RWPE2 (cell line): ENCODE data around the gene ATP9A.

Source experiments
- ATAC-seq: fragments of 200-7000 bp; cut with Tn5 transposase; 3 replicates; pipeline ENCODE4 v1.9.1; 2021; ENCODE audit warnings: low read depth
- DNase-seq: peaks from one replicate; pipeline ENCODE4 v3.0.0-alpha.2; 2020; ENCODE audit warnings: low spot score
- H3K27ac ChIP-seq: fragments of 450-650 bp; 2 replicates; pipeline ENCODE4 v1.5.1; 2017; ENCODE audit warnings: mild to moderate bottlenecking; ENCODE audit not compliant: poor library complexity, severe bottlenecking
- H3K27me3 ChIP-seq: fragments of 250-450 bp; sonication (Bioruptor Pico); 2 replicates; pipeline ENCODE4 v1.5.1; 2021; ENCODE audit warnings: mild to moderate bottlenecking, moderate library complexity; ENCODE audit not compliant: insufficient read depth, poor library complexity, severe bottlenecking
- H3K36me3 ChIP-seq: fragments of 250-450 bp; sonication (Bioruptor Pico); 2 replicates; pipeline ENCODE4 v1.5.1; 2020; ENCODE audit warnings: low read depth, mild to moderate bottlenecking, moderate library complexity
- H3K4me1 ChIP-seq: fragments of 250-450 bp; sonication (Bioruptor Pico); 2 replicates; pipeline ENCODE4 v1.5.1; 2021; ENCODE audit warnings: mild to moderate bottlenecking, moderate library complexity; ENCODE audit not compliant: insufficient read depth, poor library complexity, severe bottlenecking
- H3K4me3 ChIP-seq: fragments of 250-450 bp; sonication (Bioruptor Pico); 2 replicates; pipeline ENCODE4 v1.5.1; 2021; ENCODE audit warnings: mild to moderate bottlenecking, moderate library complexity; ENCODE audit not compliant: severe bottlenecking
- H3K9me3 ChIP-seq: fragments of 250-450 bp; sonication (Bioruptor Pico); 2 replicates; pipeline ENCODE4 v1.5.1; 2021; ENCODE audit warnings: mild to moderate bottlenecking, moderate library complexity; ENCODE audit not compliant: severe bottlenecking
- TF ChIP-seq, protein P1 (sequence below): fragments of 450-650 bp; IDR thresholded peaks from one replicate; pipeline ENCODE4 v1.5.1; 2017; ENCODE audit warnings: mild to moderate bottlenecking, moderate library complexity; ENCODE audit not compliant: poor library complexity, severe bottlenecking

Gene ATP9A

DNA sequence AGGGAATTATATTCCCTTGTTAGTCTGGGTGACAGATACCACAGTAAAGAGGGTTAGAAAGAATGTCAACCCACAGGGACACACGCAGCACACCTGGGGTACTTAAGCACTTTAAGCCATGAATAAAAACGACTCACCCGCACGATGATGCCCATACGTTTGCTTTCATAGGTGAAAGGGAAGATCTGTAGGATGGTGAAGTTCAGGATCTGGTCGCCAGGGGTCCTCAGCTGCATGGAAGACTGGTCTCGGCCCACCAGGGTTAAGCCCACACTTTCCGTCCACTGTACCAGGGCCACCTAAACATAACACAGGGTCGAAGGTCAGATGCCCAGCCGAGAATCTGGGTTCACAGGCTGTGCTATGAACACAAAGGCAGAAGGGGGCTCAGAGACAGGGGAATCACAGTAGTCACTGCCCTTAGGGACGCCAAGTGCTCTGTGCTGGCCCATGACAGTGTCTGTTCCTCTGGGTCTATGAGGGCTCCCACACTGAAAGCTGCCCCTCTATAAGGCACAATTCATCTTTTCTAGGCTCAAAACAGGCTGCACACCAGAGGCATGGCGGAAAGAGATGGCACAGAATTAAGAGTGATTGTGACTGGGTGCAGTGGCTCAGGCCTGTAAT, 128.9 kb downstream of the ATP9A start:
- H3K27me3 ChIP-seq = no peaks in the 10 kb centered on the region
- H3K4me1 ChIP-seq = peaks cover 9% of the 10 kb centered on the region
- no peaks in the 10 kb centered on the region for H3K9me3 ChIP-seq
- no peaks in the 10 kb centered on the region for H3K36me3 ChIP-seq
- DNase-seq = no peak
- TF ChIP-seq, protein P1, sequence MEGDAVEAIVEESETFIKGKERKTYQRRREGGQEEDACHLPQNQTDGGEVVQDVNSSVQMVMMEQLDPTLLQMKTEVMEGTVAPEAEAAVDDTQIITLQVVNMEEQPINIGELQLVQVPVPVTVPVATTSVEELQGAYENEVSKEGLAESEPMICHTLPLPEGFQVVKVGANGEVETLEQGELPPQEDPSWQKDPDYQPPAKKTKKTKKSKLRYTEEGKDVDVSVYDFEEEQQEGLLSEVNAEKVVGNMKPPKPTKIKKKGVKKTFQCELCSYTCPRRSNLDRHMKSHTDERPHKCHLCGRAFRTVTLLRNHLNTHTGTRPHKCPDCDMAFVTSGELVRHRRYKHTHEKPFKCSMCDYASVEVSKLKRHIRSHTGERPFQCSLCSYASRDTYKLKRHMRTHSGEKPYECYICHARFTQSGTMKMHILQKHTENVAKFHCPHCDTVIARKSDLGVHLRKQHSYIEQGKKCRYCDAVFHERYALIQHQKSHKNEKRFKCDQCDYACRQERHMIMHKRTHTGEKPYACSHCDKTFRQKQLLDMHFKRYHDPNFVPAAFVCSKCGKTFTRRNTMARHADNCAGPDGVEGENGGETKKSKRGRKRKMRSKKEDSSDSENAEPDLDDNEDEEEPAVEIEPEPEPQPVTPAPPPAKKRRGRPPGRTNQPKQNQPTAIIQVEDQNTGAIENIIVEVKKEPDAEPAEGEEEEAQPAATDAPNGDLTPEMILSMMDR = peak; percentile 100
- no peak overlapping the region for H3K27ac ChIP-seq
- H3K4me3 ChIP-seq = no peak overlapping the region
- ATAC-seq = peak; percentile 67

DNA sequence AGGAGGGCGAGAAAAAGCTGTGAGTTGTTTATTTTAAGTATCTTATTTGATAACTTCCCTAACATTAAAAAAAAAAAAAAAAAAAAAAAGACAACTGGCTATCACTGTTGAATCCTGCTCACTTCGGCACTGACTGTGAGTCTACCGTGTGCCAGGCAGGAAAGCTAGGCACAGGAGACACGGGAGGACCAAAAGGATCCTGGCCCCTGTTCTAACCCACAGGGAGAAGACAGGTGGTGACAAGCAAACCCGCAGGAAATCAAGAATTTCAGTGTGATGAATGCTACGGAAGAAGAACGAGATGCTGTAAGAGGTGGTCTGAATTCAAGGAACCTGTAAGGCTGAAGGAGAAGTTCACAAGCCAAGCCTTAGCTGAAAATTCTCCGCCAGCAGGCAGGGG, 130.9 kb downstream of the ATP9A start:
- DNase-seq = no peak
- H3K4me1 ChIP-seq = peaks cover 16% of the 10 kb centered on the region

GRCh38 chr20:51636123-51636522, 132.1 kb downstream of the ATP9A start:
- H3K4me3 ChIP-seq = no peak overlapping the region
- H3K9me3 ChIP-seq = no peaks in the 10 kb centered on the region
- peak overlapping the region; percentile 27 for H3K27ac ChIP-seq
- peak; percentile 90 for DNase-seq
- H3K27me3 ChIP-seq = no peaks in the 10 kb centered on the region
- peak; percentile 68 for ATAC-seq
- TF ChIP-seq, protein P1 = peak; percentile 41
- peaks cover 24% of the 10 kb centered on the region for H3K4me1 ChIP-seq
- no peaks in the 10 kb centered on the region for H3K36me3 ChIP-seq

More for the DNA sequence above, 130.9 kb downstream of the ATP9A start:
- Histone ChIP-seq H3K36me3 (no peaks in the 10 kb centered on the region), H3K4me3 (no peak overlapping the region), H3K27ac (no peak overlapping the region), H3K27me3 (no peaks in the 10 kb centered on the region), H3K9me3 (no peaks in the 10 kb centered on the region)
- TF ChIP-seq, protein P1 = no peak
- no peak for ATAC-seq

DNA sequence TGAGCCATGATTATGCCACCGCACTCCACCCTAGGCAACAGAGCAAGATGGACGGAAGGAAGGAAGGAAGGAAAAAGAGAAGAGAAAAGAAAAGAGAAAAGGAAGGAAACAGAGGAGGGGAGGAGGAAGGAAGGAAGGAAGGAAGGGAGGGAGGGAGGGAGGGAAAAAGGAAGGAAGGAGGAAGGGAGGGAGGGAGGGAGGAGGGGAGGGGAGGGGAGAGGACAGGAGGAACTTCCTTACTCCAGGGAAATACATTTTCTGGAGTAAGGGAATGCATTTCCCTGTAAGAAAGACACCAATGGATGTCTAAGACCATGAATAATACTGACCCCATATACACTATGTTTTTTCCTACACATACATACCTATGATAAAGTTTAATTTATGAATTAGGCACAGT, 132.5 kb downstream of the ATP9A start:
- Histone ChIP-seq H3K9me3 (no peaks in the 10 kb centered on the region), H3K27ac (peak overlapping the region; percentile 27), H3K4me1 (peaks cover 28% of the 10 kb centered on the region), H3K36me3 (no peaks in the 10 kb centered on the region), H3K4me3 (no peak overlapping the region), H3K27me3 (no peaks in the 10 kb centered on the region)
- TF ChIP-seq, protein P1 = no peak
- ATAC-seq = no peak
- no peak for DNase-seq

- Histone ChIP-seq H3K27me3 (no peaks in the 10 kb centered on the region), H3K4me3 (no peak overlapping the region), H3K36me3 (no peaks in the 10 kb centered on the region), H3K27ac (no peak overlapping the region), H3K9me3 (no peaks in the 10 kb centered on the region), H3K4me1 (peaks cover 31% of the 10 kb centered on the region)
- ATAC-seq (no peak), DNase-seq (no peak)
- TF ChIP-seq, protein P1 = no peak
Measured at GRCh38 chr20:51634877-51635276, 133.3 kb downstream of the ATP9A start.
